Activated gamma-delta T cell treated with Interleukin-2 at 50 U/mL for 16 hours (primary cell): Measurements from ENCODE around the gene MIF4GD.
"Not testable (repeated sequence)": the region's sequence is repeated elsewhere in the genome, so short reads cannot be mapped to it uniquely, and the experiment has no call there.

Experiments used
- DNase-seq: peaks from one replicate; pipeline ENCODE4 v3.0.0-alpha.2; 2020

MIF4GD gene

GRCh38 chr17:75288359-75288758 is 17.3 kb upstream of the MIF4GD start:
- no peak for DNase-seq

GRCh38 chr17:75287221-75287620 is 16.2 kb upstream of the MIF4GD start:
- DNase-seq, result no peak

- no peak for DNase-seq
Observed at GRCh38 chr17:75285123-75285522, 14.1 kb upstream of the MIF4GD start.

- not testable (repeated sequence) for DNase-seq
Observed at GRCh38 chr17:75280189-75280588, 9.2 kb upstream of the MIF4GD start.

GRCh38 chr17:75277664-75278071 is 6.6 kb upstream of the MIF4GD start:
- DNase-seq, result no peak

GRCh38 chr17:75273977-75274708 is 3.1 kb upstream of the MIF4GD start:
- no peak for DNase-seq

GRCh38 chr17:75272848-75273184 is 1.8 kb upstream of the MIF4GD start:
- DNase-seq, result no peak

GRCh38 chr17:75271955-75272847 is 1.2 kb upstream of the MIF4GD start:
- no peak for DNase-seq

GRCh38 chr17:75271233-75271954 is 363 bp upstream of the MIF4GD start:
- DNase-seq, result peak; percentile 87

- DNase-seq, result peak; percentile 33
Observed at GRCh38 chr17:75270218-75270965, 639 bp downstream of the MIF4GD start.

GRCh38 chr17:75269844-75270217 is 1.2 kb downstream of the MIF4GD start:
- no peak for DNase-seq

- no peak for DNase-seq
Observed at GRCh38 chr17:75267411-75268232, 3.4 kb downstream of the MIF4GD start.

- no peak for DNase-seq
Observed at GRCh38 chr17:75267153-75267410, 3.9 kb downstream of the MIF4GD start.

GRCh38 chr17:75266316-75267152 is 4.5 kb downstream of the MIF4GD start:
- DNase-seq, result no peak

GRCh38 chr17:75265614-75266315 is 5.3 kb downstream of the MIF4GD start:
- no peak for DNase-seq

GRCh38 chr17:75263055-75263454 is 8.0 kb downstream of the MIF4GD start:
- DNase-seq, result no peak

- no peak for DNase-seq
Observed at GRCh38 chr17:75262112-75262606, 8.9 kb downstream of the MIF4GD start.

GRCh38 chr17:75261336-75262111 is 9.5 kb downstream of the MIF4GD start, which contains the start of the genes GGA3 and MRPS7:
Gene GGA3, minus strand, starts transcription at chr17:75261606. Its CDS starts 19 bp downstream, at chr17:75261587.
Gene MRPS7, plus strand, starts transcription at chr17:75261879. Its CDS starts 22 bp downstream, at chr17:75261901.
- peak; percentile 96 for DNase-seq

GRCh38 chr17:75260641-75261335 is 10.2 kb downstream of the MIF4GD start:
- DNase-seq, result no peak
